ENCODE data around the gene MRPL9.

MRPL9 gene

DNA sequence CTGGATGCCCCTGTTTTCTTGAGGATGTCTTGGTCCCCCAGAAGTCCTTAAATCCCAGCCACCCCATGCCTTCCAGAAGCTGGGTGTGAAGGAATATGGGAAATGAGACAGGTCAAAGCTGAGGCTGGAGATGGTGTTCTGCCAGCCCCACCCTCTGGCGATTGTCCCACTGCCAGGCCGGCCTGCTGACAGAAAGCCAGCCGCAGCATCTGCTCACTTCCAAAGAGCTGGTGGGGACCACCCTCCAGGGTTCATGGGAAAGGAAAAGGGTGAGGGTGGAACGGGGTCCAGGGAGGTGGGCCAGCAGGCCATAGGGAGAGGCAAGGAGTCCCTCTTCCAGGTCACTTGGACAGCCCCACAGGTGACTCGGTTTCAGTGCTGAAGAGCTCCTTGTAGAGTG is 43.8 kb upstream of the MRPL9 start:
- no peak overlapping the region for H3K4me3 ChIP-seq (ENCODE audit: low read depth, low read length)
- TF ChIP-seq MYC (IDR thresholded peaks at IDR 0.05; ENCODE audit: low read depth, low read length) = no peak
- no peak for TF ChIP-seq POLR2A (IDR thresholded peaks at IDR 0.05; ENCODE audit: extremely low read depth, insufficient read length)
- TF ChIP-seq, protein P1, sequence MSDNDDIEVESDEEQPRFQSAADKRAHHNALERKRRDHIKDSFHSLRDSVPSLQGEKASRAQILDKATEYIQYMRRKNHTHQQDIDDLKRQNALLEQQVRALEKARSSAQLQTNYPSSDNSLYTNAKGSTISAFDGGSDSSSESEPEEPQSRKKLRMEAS (IDR thresholded peaks at IDR 0.05; ENCODE audit: low read depth, low read length) = no peak
- TF ChIP-seq CTCF (IDR thresholded peaks at IDR 0.05; ENCODE audit: low read depth, low read length) = no peak
- no peak for DNase-seq (ENCODE audit: low read depth)

DNA sequence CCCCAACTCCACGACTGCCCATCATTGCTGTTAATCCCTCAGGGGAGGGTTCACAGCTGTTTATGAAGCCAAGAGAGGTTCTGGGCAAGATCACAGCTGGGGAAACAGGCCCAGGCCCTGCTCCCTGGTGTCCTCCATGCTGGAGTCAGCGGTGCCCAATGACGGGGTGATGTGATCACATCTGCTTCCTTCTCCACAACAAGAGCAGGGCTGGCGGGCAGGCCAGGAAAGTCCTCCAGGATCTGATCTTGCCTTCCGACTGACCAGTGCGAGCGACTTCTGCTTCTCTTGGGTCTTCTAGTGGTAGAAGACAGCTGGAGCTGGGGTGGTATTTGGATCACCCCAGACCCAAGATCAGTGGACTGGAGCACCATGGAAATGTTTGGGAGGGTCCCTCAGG is 42.9 kb upstream of the MRPL9 start:
- DNase-seq (ENCODE audit: low read depth) = no peak
- TF ChIP-seq POLR2A (IDR thresholded peaks at IDR 0.05; ENCODE audit: extremely low read depth, insufficient read length) (no peak), CTCF (IDR thresholded peaks at IDR 0.05; ENCODE audit: low read depth, low read length) (no peak), MYC (IDR thresholded peaks at IDR 0.05; ENCODE audit: low read depth, low read length) (no peak)
- TF ChIP-seq, protein P1 (IDR thresholded peaks at IDR 0.05; ENCODE audit: low read depth, low read length) = no peak
- H3K4me3 ChIP-seq (ENCODE audit: low read depth, low read length) = no peak overlapping the region

DNA sequence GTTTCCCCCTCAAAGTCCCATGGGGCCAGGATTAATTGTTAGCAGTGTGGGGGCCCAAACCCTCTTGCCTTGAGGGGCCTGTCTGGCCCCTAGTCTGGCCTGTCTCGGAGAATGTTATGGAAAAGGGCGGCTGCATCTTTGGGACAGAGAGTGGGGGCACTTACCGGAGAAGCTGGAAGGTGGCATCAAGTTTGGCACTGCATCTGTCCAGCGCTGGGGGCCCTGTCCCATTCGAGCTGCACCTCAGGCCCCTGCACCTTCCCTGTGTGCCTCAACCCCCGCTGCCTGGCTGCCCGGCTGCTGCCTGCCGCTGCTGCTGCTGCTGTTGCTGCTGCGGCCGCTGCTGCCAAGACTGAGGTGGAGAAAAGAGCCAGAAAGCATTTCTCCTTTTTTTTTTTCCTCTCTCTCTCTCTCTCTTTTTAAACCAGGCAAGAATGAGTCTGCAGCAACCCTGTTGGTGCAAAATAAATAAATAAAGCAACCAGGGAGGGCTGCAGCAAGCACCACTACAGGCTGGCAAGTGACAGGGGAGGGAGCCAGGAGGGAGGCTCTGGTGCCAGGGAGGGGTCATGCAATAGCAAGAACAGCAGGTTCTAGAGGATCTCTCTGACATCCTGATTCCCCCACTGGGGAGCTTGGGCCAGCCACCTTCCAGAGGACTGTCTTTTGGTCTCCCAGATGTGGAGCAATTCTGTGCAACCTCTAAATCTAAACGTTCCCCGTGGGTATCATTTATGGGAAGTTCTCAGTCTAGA is 41.9 kb upstream of the MRPL9 start, which contains the start of gene LINGO4:
LINGO4 (minus strand) TSS at position 354 of the 755 bp plus-strand sequence. CDS start 2,715 bp downstream, outside the sequence.
- no peak within 1 kb of the TSS for H3K4me3 ChIP-seq (ENCODE audit: low read depth, low read length)

GRCh38 chr1:151803915-151804314 is 40.6 kb upstream of the MRPL9 start:
- no peak for DNase-seq (ENCODE audit: low read depth)
- H3K4me3 ChIP-seq (ENCODE audit: low read depth, low read length) = no peak overlapping the region
- no peak for TF ChIP-seq CTCF (IDR thresholded peaks at IDR 0.05; ENCODE audit: low read depth, low read length)
- TF ChIP-seq, protein P1 (IDR thresholded peaks at IDR 0.05; ENCODE audit: low read depth, low read length) = no peak
- TF ChIP-seq POLR2A (IDR thresholded peaks at IDR 0.05; ENCODE audit: extremely low read depth, insufficient read length) = no peak
- no peak for TF ChIP-seq MYC (IDR thresholded peaks at IDR 0.05; ENCODE audit: low read depth, low read length)

More for the DNA sequence above, 41.9 kb upstream of the MRPL9 start, which contains the start of gene LINGO4:
- TF ChIP-seq CTCF (IDR thresholded peaks at IDR 0.05; ENCODE audit: low read depth, low read length) (no peak), POLR2A (IDR thresholded peaks at IDR 0.05; ENCODE audit: extremely low read depth, insufficient read length) (no peak), MYC (IDR thresholded peaks at IDR 0.05; ENCODE audit: low read depth, low read length) (no peak)
- TF ChIP-seq, protein P1 (IDR thresholded peaks at IDR 0.05; ENCODE audit: low read depth, low read length) = no peak
- no peak for DNase-seq (ENCODE audit: low read depth)

DNA sequence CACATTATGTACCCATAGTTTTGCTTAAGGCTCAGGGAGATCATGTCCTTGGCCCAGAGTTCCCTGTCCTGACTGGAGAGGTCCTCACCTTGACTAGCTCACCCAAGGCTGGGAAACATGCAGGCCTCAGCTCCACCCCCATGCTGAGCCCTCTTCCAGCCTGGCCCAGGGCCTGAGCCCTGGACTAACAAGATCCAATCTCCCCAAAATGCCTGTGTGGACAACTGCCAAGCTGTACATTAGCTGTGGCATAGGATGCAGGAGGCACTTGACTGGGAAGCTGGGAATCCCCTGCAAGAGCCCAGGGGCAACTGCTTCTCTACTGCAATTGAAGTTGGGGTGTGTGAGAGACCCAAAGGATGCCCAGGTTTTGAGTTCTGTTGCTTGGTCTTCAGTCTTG is 39.9 kb upstream of the MRPL9 start:
- no peak for DNase-seq (ENCODE audit: low read depth)
- no peak overlapping the region for H3K4me3 ChIP-seq (ENCODE audit: low read depth, low read length)
- TF ChIP-seq CTCF (IDR thresholded peaks at IDR 0.05; ENCODE audit: low read depth, low read length) (no peak), MYC (IDR thresholded peaks at IDR 0.05; ENCODE audit: low read depth, low read length) (no peak), POLR2A (IDR thresholded peaks at IDR 0.05; ENCODE audit: extremely low read depth, insufficient read length) (no peak)
- TF ChIP-seq, protein P1 (IDR thresholded peaks at IDR 0.05; ENCODE audit: low read depth, low read length) = no peak
